ENCODE measurements around the gene RTN4R.

DNA sequence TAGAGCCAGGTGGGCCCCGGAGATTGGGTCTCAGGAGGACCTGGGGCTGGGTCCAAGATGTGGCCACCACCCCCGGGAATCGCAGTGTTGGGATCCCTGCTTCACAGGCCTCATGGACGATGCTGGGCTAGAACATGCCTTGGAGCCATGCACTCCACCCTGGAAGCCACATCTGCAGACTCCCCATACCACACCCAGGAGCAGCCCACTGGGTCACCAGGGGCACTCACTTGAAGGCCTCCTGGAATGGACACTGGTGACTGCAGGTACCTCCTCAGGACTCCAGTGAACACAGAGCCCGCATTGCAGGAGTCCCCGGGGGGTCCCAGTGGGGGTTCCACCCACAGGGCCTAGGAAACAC lies 25.0 kb downstream of the RTN4R start:
- TF ChIP-seq, protein P1, sequence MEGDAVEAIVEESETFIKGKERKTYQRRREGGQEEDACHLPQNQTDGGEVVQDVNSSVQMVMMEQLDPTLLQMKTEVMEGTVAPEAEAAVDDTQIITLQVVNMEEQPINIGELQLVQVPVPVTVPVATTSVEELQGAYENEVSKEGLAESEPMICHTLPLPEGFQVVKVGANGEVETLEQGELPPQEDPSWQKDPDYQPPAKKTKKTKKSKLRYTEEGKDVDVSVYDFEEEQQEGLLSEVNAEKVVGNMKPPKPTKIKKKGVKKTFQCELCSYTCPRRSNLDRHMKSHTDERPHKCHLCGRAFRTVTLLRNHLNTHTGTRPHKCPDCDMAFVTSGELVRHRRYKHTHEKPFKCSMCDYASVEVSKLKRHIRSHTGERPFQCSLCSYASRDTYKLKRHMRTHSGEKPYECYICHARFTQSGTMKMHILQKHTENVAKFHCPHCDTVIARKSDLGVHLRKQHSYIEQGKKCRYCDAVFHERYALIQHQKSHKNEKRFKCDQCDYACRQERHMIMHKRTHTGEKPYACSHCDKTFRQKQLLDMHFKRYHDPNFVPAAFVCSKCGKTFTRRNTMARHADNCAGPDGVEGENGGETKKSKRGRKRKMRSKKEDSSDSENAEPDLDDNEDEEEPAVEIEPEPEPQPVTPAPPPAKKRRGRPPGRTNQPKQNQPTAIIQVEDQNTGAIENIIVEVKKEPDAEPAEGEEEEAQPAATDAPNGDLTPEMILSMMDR (IDR thresholded peaks at IDR 0.05): no peak
- TF ChIP-seq POLR2A (IDR thresholded peaks at IDR 0.05): no peak
